GM19035 (cell line): ENCODE results near the gene CACNA2D1.
A peak's percentile ranks its signal among the peaks of the same experiment; 100 is the strongest.

ENCODE experiments used
- ATAC-seq: cut with Tn5 transposase; IDR thresholded peaks from one replicate; pipeline ENCODE4 v1.9.1; 2021; ENCODE audit not compliant: unreplicated experiment

The CACNA2D1 gene

DNA sequence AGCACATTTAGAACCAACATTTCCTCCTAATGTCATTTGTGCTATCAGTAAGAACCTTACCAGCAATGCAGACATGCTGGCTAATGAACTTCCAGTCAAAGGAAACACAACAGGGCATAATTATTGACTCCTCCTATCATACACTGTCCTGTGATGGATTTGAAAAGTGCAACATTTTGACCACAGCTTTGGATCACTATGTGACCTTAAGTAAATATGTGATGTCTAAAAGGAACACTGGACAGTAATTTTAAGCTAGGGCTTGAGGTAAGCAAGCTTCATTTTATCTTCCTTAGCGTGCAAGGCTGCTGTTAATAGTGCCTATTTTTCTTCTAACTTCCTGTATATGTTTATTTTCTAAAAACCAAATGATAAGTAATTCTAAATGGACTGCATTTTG, 433.2 kb downstream of the CACNA2D1 start:
- no peak for ATAC-seq

DNA sequence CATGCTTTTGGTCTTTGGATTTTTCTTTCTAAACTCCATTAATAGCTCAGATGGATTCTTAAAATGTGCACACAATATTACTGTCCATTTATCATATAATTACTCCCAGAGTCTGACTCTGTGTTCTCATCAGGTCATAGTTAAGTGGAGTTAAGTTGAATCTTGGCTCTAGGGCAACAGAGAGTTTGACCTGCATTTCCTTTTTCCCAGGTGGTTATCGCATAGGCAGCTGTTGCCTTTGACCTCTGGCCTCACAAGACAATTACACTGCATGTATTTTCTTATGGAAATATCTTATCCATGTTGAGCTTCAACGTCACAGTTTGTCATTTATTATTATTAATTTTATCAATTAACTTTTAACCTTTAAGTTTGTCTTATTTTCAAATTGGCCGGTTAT, 436.3 kb downstream of the CACNA2D1 start:
- ATAC-seq = no peak

DNA sequence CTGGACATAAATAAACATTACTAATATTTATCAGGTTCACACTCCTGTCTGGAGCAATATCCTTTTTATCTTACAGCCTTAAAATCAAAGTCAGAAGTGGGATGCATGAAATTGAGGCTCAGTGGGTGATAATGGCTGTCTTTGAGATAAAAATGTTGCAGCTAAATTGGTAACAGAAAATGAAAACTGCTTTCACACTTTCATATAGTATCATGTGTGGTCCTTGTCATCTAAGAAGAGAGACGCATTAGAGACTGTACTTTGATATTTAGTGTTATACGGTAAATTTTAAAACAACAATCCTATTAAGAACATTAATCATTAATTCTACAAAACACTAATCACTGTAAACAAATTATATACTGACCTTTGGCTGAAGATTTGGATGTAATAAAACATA, 438.5 kb downstream of the CACNA2D1 start:
- ATAC-seq = no peak

DNA sequence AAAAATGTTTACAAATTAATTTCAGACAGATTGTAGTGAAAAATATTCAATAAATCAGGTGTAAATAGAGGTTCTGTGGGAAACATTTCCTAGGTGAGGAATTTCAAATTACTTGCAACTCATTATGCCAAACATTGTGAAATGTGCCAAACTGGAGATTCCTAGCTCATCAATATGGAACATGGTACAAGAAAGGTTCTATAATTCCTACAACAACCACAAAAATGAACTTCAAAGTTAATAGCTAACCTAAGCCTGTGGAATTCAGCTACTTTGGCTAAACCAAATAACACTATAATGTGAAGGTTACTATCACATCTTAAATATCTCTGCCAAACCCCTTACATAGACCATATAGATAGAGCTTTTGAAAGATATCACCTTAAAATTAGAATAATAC, 450.4 kb downstream of the CACNA2D1 start:
- no peak for ATAC-seq

DNA sequence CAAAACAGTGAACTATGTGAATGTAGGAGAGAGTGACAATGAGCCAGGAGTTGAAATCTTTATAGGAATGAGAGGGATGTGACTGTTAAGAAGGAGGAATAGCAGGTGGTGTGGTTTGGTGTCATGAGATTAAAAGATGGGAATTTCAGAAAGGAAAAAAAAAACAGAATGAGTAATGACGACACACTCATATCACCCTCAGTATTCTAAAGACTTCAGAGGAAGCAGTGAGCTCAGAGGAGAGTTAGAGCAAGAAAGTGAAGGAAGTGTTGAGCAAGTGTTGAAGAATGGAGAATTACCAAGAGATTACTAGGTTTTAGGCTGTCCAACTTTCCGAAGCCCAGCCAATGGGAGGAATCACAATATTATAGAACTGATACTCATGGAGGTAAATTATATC, 453.2 kb downstream of the CACNA2D1 start:
- no peak for ATAC-seq

DNA sequence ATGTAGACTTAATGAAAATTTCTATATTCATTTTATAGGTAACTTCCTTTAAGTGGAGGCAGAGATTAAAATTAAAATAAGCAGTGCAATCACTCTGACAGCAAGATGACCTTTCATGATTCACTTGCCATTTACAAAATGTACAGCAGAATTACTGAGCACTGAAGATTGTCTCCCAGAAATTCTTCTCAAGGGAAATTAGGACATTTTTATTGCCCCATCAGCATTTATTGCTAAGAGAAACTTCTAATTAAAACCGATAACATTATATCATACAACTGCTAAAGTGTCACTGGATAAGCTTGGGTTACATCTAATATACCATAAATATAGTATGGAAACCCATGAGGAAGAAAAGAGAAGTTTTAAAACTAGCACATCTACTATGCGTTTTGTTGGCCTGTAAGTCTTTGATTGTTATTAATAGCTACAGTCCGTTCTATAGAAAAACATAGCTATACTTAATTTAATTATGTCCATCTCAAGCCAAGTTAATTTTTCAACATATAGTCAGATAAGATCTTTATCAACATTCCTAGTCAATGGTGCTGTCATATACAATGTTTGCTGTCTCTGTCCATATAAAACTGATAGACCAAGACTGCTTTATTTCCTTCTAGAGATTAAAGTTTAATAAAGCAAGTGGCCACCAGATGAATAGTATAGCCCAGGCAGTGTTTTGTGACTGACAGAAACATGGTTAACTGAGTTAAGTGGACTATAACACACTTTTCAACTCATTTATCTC, 456.7 kb downstream of the CACNA2D1 start:
- ATAC-seq = no peak

DNA sequence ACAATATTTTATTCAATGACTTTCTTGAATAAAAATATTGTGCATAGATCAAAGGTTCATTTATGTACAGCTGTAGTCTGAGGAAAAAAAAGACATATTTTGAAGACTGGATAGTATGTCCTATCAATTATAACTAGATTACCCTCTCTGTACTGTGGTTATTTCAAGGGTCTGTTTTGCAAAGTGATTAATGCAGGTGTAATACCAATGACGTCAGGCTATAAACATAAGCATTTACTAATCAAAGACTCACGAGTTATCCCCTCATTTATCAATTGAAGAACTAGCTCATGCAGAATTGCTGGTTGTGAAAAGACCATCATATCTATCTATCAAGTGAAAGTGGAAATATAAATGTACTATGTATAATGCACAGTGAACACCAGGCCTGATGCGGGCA, 460.2 kb downstream of the CACNA2D1 start:
- no peak for ATAC-seq

DNA sequence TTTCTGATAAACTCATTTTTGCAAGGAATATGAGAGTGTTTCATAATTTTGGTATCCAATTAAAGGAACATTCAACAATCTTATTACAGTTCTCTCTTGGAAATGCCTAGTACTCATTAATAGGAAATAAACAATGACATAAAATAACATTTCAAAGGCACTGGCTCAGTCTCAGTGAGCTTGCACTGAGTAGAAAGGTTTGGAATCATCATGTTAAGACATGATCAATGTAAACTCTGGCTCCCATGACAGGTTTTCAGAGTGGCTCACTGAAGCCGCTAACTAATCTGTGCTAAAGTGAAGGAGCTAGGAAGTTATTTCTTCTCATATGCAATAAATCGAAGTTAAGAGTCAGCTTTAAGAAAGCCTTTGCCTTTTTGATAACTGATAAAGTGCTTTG, 470.5 kb downstream of the CACNA2D1 start:
- ATAC-seq = no peak

DNA sequence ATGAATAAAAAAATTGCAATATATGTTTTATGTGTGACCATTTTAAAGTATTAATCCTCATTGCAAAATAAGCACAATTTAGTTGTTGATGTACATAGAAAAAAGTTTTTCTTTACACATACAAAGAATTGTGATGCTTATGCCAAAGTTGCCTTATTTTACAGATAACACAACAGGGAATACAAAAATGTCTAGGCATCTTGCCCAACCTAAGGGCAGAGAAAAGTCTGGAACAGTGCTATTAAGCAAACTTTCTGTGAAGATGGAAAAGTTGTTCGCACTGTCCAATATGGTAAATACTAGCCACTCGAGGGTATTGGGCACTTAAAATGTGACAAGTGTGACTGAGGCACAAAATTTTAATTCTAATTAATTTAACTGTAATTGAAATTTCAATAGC, 483.6 kb downstream of the CACNA2D1 start:
- ATAC-seq = no peak

DNA sequence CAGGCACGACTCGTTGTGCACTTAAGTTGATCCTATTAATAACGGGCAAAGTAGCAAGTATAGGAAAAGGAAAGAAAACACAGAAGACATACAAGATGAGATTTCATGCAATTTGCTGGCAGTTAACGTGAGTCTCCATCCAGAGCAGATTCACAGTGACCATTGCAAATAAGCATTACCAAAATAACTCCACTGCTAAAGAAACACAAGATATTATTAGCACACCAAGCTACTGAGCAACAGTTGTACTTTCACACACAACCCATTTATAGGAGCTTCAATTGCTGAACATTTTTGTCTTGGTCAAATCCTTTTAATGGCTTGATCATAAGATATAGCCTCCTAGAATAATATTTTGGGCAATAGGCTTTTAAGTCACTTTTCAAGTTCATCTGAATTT, 486.1 kb downstream of the CACNA2D1 start:
- ATAC-seq = no peak

DNA sequence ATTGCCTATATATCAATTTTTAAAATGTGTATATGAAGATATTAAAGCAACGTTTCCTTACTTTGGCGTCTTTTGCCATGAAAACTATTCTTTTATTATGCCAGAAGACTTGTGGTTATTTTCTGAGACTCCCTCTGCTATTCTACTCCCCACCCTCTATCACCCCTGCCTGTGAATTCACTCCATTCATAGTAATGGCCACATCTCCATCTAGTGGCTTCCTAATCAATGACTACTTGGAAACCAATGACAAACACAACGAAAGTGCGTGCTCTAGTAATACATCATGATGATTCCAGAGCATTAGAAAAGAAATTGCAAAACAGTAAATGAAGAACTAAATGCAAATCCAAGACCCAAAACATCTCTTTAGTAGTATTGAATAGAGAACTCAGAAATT, 487.1 kb downstream of the CACNA2D1 start:
- peak; percentile 91 for ATAC-seq

DNA sequence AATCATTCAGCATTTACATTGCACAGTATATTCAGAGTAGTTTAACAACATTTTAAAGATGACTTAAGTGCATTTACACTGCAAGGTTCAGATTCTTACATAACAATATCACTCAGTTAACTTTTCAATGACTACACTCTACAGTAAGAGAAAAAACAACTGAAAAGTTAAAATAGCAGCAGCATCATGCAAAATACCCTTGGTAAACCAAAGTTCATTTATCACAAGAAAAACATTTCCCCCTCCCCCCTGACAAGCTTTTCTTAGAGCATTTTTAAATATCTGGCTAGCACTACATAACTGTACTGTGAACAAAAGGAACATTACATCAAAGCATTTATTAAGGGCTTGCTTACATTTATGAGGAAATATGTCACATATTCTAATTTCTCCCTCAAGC, 494.3 kb downstream of the CACNA2D1 start:
- ATAC-seq = no peak

DNA sequence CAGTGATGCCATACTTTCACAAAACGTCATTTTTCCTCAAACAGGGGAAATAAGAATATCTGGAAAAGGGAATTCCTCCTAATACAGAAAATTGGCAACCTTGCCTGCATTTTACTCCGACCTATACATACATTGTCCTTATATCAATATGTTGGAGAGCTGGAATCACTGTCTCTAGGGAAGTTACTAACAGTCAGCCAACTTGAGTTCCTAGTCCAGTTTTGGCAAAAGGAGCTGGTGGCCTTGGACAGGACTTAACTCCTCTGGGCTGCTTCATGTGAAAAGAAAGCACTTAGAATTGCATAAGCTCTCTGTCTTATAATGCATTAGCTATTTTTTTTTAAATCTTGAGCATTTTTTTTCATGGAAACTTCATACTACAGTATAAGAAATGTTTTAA, 499.5 kb downstream of the CACNA2D1 start:
- ATAC-seq = no peak

DNA sequence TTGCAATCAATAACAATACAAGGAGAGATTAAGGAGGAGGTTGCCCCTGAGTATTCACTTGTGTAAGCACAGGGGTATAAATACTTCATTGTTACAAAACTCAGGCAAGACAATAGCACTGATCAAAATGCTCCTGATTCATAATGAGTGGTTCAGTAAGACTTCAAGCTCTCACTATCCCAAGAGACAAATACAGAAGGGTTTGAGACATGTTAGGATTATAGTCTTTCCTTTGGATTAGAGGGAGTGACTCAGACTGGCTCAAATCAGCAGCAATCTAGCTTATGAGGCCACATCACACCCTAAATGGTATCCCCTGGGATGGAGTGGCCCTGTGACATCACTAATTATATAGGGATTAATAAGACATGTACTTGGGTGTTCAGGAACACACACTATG, 506.5 kb downstream of the CACNA2D1 start:
- no peak for ATAC-seq

DNA sequence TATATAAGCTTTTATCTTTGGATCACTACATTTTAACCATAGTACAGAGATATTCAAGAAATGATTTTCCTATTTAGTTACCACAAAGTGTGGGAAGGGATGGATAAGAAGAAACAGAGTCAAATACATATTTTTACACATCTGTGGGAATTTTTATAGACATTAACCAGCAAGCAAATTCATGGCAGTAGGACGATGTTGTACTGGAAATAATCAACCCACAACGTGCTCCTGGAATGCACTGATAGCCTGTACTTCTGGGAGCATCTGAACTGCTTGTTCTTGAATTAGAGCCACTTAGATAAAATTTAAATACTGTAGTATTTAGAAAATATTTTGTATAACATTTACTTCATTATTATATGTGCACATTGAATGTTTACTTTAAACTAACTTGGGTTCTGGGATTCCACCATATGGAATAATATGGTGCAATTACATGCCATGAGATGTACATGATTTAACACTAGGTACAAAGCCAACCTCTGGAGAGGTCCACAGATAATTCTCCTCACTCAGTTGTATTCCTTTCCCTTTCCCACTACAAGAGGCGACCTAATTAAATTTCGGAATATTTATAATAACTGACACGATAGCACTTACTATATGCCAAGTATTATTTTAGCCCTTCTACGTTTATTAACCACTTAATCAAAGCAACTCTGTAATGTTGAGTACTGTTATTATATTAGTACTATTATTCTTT, 508.8 kb downstream of the CACNA2D1 start:
- ATAC-seq = no peak

DNA sequence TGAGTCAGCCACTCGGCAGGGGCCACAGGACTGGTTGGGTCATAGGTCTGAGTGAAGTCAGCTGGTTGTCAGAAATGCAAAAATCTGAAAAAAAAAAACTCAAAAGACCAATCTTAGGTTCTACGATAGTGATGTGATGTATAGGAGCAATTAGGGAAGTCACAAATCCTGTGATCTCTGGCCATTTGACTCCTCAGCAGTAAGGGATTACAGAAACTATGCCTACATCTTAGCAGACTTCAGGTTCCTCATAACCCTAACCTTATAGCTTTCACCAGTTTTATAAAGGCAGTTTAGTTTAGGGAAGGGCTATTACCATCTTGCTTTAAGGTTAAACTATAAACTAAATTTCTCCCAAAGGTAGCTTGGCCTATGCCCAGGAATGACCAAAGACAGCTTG, 510.6 kb downstream of the CACNA2D1 start:
- ATAC-seq = no peak

DNA sequence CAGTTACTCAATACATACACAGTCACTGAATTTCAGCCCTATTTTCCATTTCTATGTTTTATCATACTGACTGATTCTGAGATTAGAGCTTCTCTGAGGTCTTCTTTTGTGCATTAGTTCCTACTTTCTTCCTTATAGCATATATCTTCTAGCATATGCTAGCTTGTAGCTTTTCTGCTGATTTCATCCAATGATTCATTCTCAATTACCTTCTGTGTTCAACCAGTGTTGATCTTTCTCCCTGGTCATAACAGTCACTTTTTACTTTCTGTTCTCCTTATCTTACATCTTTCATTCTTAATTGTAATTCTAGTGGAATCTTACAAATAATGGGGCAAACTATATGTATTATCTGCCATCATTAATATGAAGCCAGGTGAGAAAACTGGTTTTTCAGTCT, 514.2 kb downstream of the CACNA2D1 start:
- no peak for ATAC-seq

DNA sequence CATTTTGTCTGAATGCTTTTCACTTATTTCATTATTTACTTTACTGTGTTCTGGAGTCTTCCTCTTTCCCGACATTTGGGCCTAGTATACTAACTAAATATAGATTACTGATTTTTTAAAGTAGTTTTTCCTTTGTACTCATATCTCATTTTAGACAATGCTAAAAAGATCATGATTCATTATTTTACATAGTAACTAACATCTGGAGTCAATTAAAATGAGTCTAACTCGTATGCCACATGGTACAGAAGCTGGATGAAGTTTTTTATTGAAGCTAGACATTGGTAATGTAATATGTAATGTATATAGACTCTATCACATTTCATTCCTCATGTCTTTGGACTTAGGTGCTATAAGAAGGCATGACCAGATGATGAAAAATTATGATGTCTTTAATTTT, 517.4 kb downstream of the CACNA2D1 start:
- ATAC-seq = no peak

DNA sequence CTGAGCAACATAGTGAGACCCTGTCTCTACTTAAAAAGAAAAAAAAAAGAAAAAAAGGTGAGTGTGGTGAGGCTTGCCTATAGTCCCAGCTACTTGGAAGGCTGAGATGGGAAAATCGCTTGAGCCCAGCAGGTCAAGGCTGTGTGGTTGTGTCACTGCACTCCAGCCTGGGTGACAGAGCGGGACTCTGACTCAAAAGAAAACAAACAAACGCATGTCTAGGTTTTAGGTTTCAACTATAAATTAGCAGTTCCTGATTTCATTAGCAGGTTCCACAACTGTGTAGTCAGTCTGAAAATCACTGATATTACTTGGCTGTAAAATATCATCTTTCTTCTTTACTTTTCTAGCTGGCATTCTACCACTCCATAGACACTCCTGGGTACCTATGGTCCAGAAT, 518.0 kb downstream of the CACNA2D1 start:
- peak; percentile 89 for ATAC-seq

DNA sequence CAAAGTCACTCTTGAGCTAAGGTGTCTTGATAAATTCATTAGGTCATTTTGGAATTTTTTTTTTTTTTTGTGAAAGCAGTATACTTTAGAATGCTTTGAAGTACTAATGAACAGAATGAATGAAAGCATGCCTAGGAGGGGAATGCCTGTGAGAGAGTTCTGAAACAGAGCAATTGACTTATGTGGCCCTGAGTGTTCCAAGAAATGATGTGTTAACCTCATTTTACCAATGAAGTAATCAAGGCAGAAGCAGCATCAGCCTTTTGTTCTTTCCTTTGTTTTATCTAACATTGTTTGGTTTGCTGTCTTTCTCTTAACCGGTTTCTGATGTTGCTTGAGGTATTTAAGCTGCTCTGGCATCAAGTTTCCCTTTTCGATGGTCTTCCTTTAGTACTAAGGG, 519.1 kb downstream of the CACNA2D1 start:
- no peak for ATAC-seq

DNA sequence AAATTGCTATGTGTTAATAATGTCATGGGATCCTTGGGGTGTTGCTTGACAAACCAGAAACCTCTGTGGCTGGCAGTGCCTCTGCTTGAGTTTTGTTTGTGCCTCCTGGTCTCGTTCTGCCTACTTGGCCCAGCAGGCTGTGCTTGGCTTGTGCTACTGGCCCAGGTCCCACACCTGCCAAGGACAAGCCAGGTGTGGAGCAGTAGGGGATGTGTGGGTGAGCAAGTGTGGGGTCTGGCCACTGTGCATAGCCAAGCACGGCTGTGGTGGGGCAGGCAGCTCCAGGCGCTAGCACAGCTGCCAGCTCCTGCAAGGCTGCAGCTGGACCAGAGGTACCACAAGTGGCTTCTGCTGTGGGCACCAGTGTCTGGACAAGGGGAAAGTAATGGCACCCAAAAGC, 524.1 kb downstream of the CACNA2D1 start:
- no peak for ATAC-seq

DNA sequence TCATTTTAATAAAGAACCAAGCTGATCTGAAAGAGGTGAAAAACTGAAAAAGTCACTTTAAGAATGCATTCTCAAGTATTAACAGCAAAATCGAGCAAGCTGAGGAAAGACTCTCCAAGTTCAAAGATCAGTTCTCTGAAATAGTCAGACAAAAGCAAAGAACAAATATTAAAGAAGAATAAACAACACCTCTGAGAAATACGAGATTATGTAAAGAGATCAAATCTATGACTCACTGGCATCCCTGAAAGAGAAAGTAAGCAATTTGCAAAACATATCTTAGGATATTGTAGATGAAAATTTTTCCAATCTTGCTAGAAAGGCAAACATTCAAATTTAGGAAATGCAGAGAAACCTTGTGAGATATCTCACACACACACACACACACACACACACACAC, 535.4 kb downstream of the CACNA2D1 start:
- no peak for ATAC-seq

DNA sequence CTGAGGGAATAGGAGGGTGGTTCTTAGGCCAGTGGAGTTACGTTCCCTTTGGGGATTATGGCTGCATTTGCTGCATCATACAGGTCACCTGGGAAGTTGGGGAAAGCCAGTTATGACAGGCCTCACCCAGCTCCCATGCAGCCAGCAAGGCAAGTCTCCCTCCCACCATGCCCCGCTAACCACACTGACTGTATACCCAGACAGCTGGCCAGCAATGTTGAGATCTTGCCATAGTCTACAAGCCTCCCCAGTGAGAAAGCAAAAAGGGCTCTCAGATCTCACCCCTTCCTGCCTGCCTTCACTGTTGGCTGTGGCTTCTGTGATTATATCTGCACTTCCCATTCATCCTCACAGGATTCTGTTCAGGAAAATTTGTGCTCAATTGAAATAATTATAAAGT, 540.5 kb downstream of the CACNA2D1 start:
- ATAC-seq = no peak
